ENCODE results near the gene ZNF407. TPM values are rescaled to one million over a fixed set of nuclear protein-coding genes. Genes with fewer than 3 reads are reported as not detected.

The ZNF407 gene
- total and polyA plus RNA-seq, 7 experiments from 2014 or later: 6.8 to 31.3 (median 27.9) TPM

GRCh38 chr18:74760026-74760425 lies 162.4 kb downstream of the ZNF407 start:
- no peaks in the 10 kb centered on the region for H3K4me1 ChIP-seq (ENCODE audit: control insufficient read depth in 2 of 2, insufficient read depth in 2 of 2, low read length in 2 of 2)
- Mint-ChIP-seq H3K36me3 (peaks cover 12 to 61% (median 51%) of the 10 kb centered on the region in 5 donors), H3K9me3 (peaks cover 0 to 49% (median 14%) of the 10 kb centered on the region in 11 donors), H3K4me3 (no peak overlapping the region), H3K27ac (no peak overlapping the region), H3K27me3 (no peaks in the 10 kb centered on the region), H3K4me1 (peaks cover 0 to 12% (median 4%) of the 10 kb centered on the region in 7 donors)
- H3K9me3 ChIP-seq (ENCODE audit: control insufficient read depth in 2 of 3, low read length in 3 of 3): no peaks in the 10 kb centered on the region
- H3K27me3 ChIP-seq (ENCODE audit: control insufficient read depth in 2 of 2, insufficient read depth in 2 of 2, low read length in 2 of 2): no peaks in the 10 kb centered on the region
- ChIA-PET CTCF (no interaction called here), POLR2A (no interaction called here)
- intact Hi-C loops (cut with micrococcal nuclease): no loop called here
- DNase-seq: no peak
- no peak for ATAC-seq
- H3K27ac ChIP-seq (ENCODE audit: low read depth, low read length): no peak overlapping the region
- no peaks in the 10 kb centered on the region for H3K36me3 ChIP-seq (ENCODE audit: control insufficient read depth in 2 of 3, insufficient read depth in 3 of 3, low read length in 3 of 3)
- no peak overlapping the region for H3K4me3 ChIP-seq (ENCODE audit: low read length)

- Histone ChIP-seq H3K4me1 (ENCODE audit: control insufficient read depth in 2 of 2, insufficient read depth in 2 of 2, low read length in 2 of 2) (no peaks in the 10 kb centered on the region), H3K36me3 (ENCODE audit: control insufficient read depth in 2 of 3, insufficient read depth in 3 of 3, low read length in 3 of 3) (no peaks in the 10 kb centered on the region), H3K27me3 (ENCODE audit: control insufficient read depth in 2 of 2, insufficient read depth in 2 of 2, low read length in 2 of 2) (no peaks in the 10 kb centered on the region), H3K27ac (ENCODE audit: low read depth, low read length) (no peak overlapping the region), H3K9me3 (ENCODE audit: control insufficient read depth in 2 of 3, low read length in 3 of 3) (no peaks in the 10 kb centered on the region), H3K4me3 (ENCODE audit: low read length) (no peak overlapping the region)
- peaks cover 0 to 12% (median 4%) of the 10 kb centered on the region in 7 donors for H3K4me1 Mint-ChIP-seq
- DNase-seq (no peak), ATAC-seq (no peak)
- peaks cover 0 to 49% (median 14%) of the 10 kb centered on the region in 11 donors for H3K9me3 Mint-ChIP-seq
- intact Hi-C loops (cut with micrococcal nuclease): no loop called here
- POLR2A ChIA-PET: no interaction called here
- H3K4me3 Mint-ChIP-seq: no peak overlapping the region
- CTCF ChIA-PET: no interaction called here
- no peaks in the 10 kb centered on the region for H3K27me3 Mint-ChIP-seq
- peaks cover 12 to 65% (median 54%) of the 10 kb centered on the region in 5 donors for H3K36me3 Mint-ChIP-seq
- no peak overlapping the region for H3K27ac Mint-ChIP-seq
Measured at GRCh38 chr18:74760436-74760835, 162.8 kb downstream of the ZNF407 start.

- H3K9me3 ChIP-seq (ENCODE audit: control insufficient read depth in 2 of 3, low read length in 3 of 3): no peaks in the 10 kb centered on the region
- no peak overlapping the region for H3K27ac Mint-ChIP-seq
- no peak overlapping the region for H3K4me3 Mint-ChIP-seq
- H3K4me1 Mint-ChIP-seq: peaks cover 0 to 15% (median 5%) of the 10 kb centered on the region in 7 donors
- no peak overlapping the region for H3K27ac ChIP-seq (ENCODE audit: low read depth, low read length)
- peaks cover 4 to 44% (median 38%) of the 10 kb centered on the region in 5 donors for H3K36me3 Mint-ChIP-seq
- intact Hi-C loops (cut with micrococcal nuclease): no loop called here
- H3K4me3 ChIP-seq (ENCODE audit: low read length): no peak overlapping the region
- no peaks in the 10 kb centered on the region for H3K27me3 ChIP-seq (ENCODE audit: control insufficient read depth in 2 of 2, insufficient read depth in 2 of 2, low read length in 2 of 2)
- DNase-seq (no peak), ATAC-seq (no peak)
- no peaks in the 10 kb centered on the region for H3K4me1 ChIP-seq (ENCODE audit: control insufficient read depth in 2 of 2, insufficient read depth in 2 of 2, low read length in 2 of 2)
- POLR2A ChIA-PET: no interaction called here
- CTCF ChIA-PET: no interaction called here
- H3K36me3 ChIP-seq (ENCODE audit: control insufficient read depth in 2 of 3, insufficient read depth in 3 of 3, low read length in 3 of 3): no peaks in the 10 kb centered on the region
- H3K9me3 Mint-ChIP-seq: peaks cover 0 to 8% (median 2%) of the 10 kb centered on the region in 11 donors
- H3K27me3 Mint-ChIP-seq: no peaks in the 10 kb centered on the region
Measured at GRCh38 chr18:74766251-74766650, 168.6 kb downstream of the ZNF407 start.

- Mint-ChIP-seq H3K27ac (no peak overlapping the region), H3K4me1 (peaks cover 0 to 18% (median 7%) of the 10 kb centered on the region in 7 donors), H3K36me3 (peaks cover 0 to 45% (median 31%) of the 10 kb centered on the region in 5 donors), H3K27me3 (no peaks in the 10 kb centered on the region), H3K9me3 (peaks cover 0 to 6% (median 3%) of the 10 kb centered on the region in 11 donors), H3K4me3 (no peak overlapping the region)
- Histone ChIP-seq H3K27ac (ENCODE audit: low read depth, low read length) (no peak overlapping the region), H3K4me1 (ENCODE audit: control insufficient read depth in 2 of 2, insufficient read depth in 2 of 2, low read length in 2 of 2) (no peaks in the 10 kb centered on the region), H3K27me3 (ENCODE audit: control insufficient read depth in 2 of 2, insufficient read depth in 2 of 2, low read length in 2 of 2) (no peaks in the 10 kb centered on the region), H3K4me3 (ENCODE audit: low read length) (no peak overlapping the region), H3K36me3 (ENCODE audit: control insufficient read depth in 2 of 3, insufficient read depth in 3 of 3, low read length in 3 of 3) (no peaks in the 10 kb centered on the region), H3K9me3 (ENCODE audit: control insufficient read depth in 2 of 3, low read length in 3 of 3) (no peaks in the 10 kb centered on the region)
- DNase-seq: no peak
- ATAC-seq: no peak
- ChIA-PET CTCF (no interaction called here), POLR2A (no interaction called here)
- intact Hi-C loops (cut with micrococcal nuclease): no loop called here
Measured at GRCh38 chr18:74768096-74768495, 170.4 kb downstream of the ZNF407 start.

- H3K4me1 Mint-ChIP-seq: peaks cover 0 to 19% (median 6%) of the 10 kb centered on the region in 7 donors
- ChIA-PET POLR2A (no interaction called here), CTCF (no interaction called here)
- peaks cover 0 to 33% (median 13%) of the 10 kb centered on the region in 5 donors for H3K36me3 Mint-ChIP-seq
- intact Hi-C loops (cut with micrococcal nuclease): no loop called here
- no peak overlapping the region for H3K27ac ChIP-seq (ENCODE audit: low read depth, low read length)
- H3K9me3 ChIP-seq (ENCODE audit: control insufficient read depth in 2 of 3, low read length in 3 of 3): no peaks in the 10 kb centered on the region
- H3K27me3 Mint-ChIP-seq: no peaks in the 10 kb centered on the region
- DNase-seq (no peak), ATAC-seq (no peak)
- peaks cover 0 to 4% (median 0%) of the 10 kb centered on the region in 11 donors for H3K9me3 Mint-ChIP-seq
- H3K27ac Mint-ChIP-seq: peak overlapping the region in 1 of 9 donors; percentile 72
- H3K4me1 ChIP-seq (ENCODE audit: control insufficient read depth in 2 of 2, insufficient read depth in 2 of 2, low read length in 2 of 2): no peaks in the 10 kb centered on the region
- no peaks in the 10 kb centered on the region for H3K36me3 ChIP-seq (ENCODE audit: control insufficient read depth in 2 of 3, insufficient read depth in 3 of 3, low read length in 3 of 3)
- no peak overlapping the region for H3K4me3 ChIP-seq (ENCODE audit: low read length)
- no peak overlapping the region for H3K4me3 Mint-ChIP-seq
- H3K27me3 ChIP-seq (ENCODE audit: control insufficient read depth in 2 of 2, insufficient read depth in 2 of 2, low read length in 2 of 2): no peaks in the 10 kb centered on the region
Measured at GRCh38 chr18:74773171-74773624, 175.5 kb downstream of the ZNF407 start.

GRCh38 chr18:74774486-74774885 lies 176.8 kb downstream of the ZNF407 start:
- DNase-seq: no peak
- H3K27ac Mint-ChIP-seq: peak overlapping the region in 1 of 9 donors; percentile 51
- POLR2A ChIA-PET: no interaction called here
- peaks cover 0 to 4% (median 0%) of the 10 kb centered on the region in 11 donors for H3K9me3 Mint-ChIP-seq
- Histone ChIP-seq H3K4me1 (ENCODE audit: control insufficient read depth in 2 of 2, insufficient read depth in 2 of 2, low read length in 2 of 2) (no peaks in the 10 kb centered on the region), H3K9me3 (ENCODE audit: control insufficient read depth in 2 of 3, low read length in 3 of 3) (no peaks in the 10 kb centered on the region), H3K4me3 (ENCODE audit: low read length) (no peak overlapping the region), H3K27ac (ENCODE audit: low read depth, low read length) (no peak overlapping the region), H3K27me3 (ENCODE audit: control insufficient read depth in 2 of 2, insufficient read depth in 2 of 2, low read length in 2 of 2) (no peaks in the 10 kb centered on the region), H3K36me3 (ENCODE audit: control insufficient read depth in 2 of 3, insufficient read depth in 3 of 3, low read length in 3 of 3) (no peaks in the 10 kb centered on the region)
- H3K27me3 Mint-ChIP-seq: no peaks in the 10 kb centered on the region
- peaks cover 0 to 28% (median 13%) of the 10 kb centered on the region in 5 donors for H3K36me3 Mint-ChIP-seq
- H3K4me1 Mint-ChIP-seq: peaks cover 0 to 15% (median 6%) of the 10 kb centered on the region in 7 donors
- no peak overlapping the region for H3K4me3 Mint-ChIP-seq
- no peak for ATAC-seq
- intact Hi-C loops (cut with micrococcal nuclease): no loop called here
- CTCF ChIA-PET: no interaction called here

GRCh38 chr18:74775239-74775638 lies 177.6 kb downstream of the ZNF407 start:
- CTCF ChIA-PET: no interaction called here

More at GRCh38 chr18:74775239-74775638, 177.6 kb downstream of the ZNF407 start:
- Mint-ChIP-seq H3K9me3 (peaks cover 0 to 4% (median 0%) of the 10 kb centered on the region in 11 donors), H3K36me3 (peaks cover 0 to 28% (median 13%) of the 10 kb centered on the region in 5 donors), H3K27me3 (no peaks in the 10 kb centered on the region), H3K4me1 (peaks cover 0 to 15% (median 6%) of the 10 kb centered on the region in 7 donors), H3K27ac (no peak overlapping the region), H3K4me3 (no peak overlapping the region)
- DNase-seq (no peak), ATAC-seq (no peak)
- POLR2A ChIA-PET: no interaction called here
- no peaks in the 10 kb centered on the region for H3K36me3 ChIP-seq (ENCODE audit: control insufficient read depth in 2 of 3, insufficient read depth in 3 of 3, low read length in 3 of 3)
- H3K27ac ChIP-seq (ENCODE audit: low read depth, low read length): no peak overlapping the region
- no peaks in the 10 kb centered on the region for H3K4me1 ChIP-seq (ENCODE audit: control insufficient read depth in 2 of 2, insufficient read depth in 2 of 2, low read length in 2 of 2)
- H3K4me3 ChIP-seq (ENCODE audit: low read length): no peak overlapping the region
- no peaks in the 10 kb centered on the region for H3K9me3 ChIP-seq (ENCODE audit: control insufficient read depth in 2 of 3, low read length in 3 of 3)
- H3K27me3 ChIP-seq (ENCODE audit: control insufficient read depth in 2 of 2, insufficient read depth in 2 of 2, low read length in 2 of 2): no peaks in the 10 kb centered on the region
- intact Hi-C loops (cut with micrococcal nuclease): no loop called here
